ENCODE data around the gene MUC21.
"Not testable (repeated sequence)": the region's sequence is repeated elsewhere in the genome, so short reads cannot be mapped to it uniquely, and the experiment has no call there.

MUC21 gene

GRCh38 chr6:31010393-31011060, 27.0 kb downstream of the MUC21 start, which contains the start of gene MUC22:
TSS of gene MUC22 (plus strand) at chr6:31010474. CDS start at chr6:31010707, 233 bp downstream.
- DNase-seq: no peak

- DNase-seq: no peak
Observed at GRCh38 chr6:31011153-31011552, 27.6 kb downstream of the MUC21 start.

DNA sequence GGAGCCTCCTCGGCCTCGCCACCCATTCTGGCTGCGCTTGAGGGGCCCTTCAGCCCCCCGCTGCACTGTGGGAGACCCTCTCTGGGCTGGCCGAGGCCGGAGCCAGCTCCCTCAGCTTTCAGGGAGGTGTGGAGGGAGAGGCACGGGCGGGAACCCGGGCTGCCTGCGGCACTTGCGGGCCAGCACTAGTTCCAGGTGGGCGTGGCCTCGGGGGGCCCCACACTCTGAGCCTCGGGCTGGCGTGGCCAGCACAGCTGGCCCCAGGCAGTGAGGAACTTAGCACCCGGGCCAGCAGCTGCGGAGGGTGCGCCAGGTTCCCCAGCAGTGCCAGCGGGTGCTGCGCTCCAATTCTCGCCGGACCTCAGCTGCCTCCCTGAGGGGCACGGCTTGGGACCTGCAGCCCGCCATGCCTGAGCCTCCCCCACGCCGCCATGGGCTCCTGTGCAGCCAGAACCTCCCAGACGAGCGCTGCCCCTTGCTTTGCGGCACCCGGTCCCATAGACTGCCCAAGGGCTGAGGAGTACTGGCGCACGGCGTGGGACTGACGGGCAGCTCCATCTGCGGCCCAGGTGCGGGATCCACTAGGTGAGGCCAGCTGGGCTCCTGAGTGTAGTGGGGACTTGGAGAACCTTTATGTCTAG, 33.3 kb downstream of the MUC21 start:
- DNase-seq: no peak

DNA sequence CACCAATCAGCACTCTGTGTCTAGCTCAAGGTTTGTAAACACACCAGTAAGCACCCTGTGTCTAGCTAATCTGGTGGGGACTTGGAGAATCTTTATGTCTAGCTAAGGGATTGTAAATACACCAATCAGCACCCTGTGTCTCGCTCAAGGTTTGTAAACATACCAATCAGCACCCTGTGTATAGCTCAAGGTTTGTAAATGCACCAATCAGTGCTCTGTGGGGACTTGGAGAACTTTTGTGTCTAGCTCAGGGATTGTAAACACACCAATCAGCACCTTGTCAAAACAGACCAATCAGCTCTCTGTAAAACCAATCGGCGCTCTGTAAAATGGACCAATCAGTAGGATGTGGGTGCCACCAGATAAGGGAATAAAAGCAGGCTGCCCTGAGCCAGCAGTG, 33.9 kb downstream of the MUC21 start:
- not testable (repeated sequence) for DNase-seq

- no peak for DNase-seq
Observed at GRCh38 chr6:31020057-31020456, 36.5 kb downstream of the MUC21 start.

DNA sequence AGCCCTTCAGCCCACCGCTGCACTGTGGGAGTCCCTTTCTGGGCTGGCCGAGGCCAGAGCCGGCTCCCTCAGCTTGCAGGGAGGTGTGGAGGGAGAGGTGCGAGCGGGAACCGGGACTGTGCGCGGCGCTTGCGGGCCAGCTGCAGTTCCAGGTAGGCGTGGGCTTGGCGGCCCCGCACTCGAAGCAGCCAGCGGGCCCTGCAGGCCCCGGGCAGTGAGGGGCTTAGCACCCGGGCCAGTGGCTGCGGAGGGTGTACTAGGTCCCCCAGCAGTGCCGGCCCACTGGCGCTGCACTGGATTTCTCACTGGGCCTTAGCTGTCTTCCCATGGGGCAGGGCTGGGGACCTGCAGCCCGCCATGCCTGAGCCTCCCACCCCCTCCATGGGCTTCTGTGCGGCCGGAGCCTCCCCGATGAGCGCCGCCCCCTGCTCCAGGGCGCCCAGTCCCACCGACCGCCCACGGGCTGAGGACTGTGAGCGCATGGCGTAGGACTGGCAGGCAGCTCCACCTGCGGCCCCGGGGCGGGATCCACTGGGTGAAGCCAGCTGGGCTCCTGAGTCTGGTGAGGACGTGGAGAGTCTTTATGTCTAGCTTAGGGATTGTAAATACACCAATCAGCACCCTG, 37.2 kb downstream of the MUC21 start:
- not testable (repeated sequence) for DNase-seq

- DNase-seq: not testable (repeated sequence)
Observed at GRCh38 chr6:31021705-31022531, 38.4 kb downstream of the MUC21 start.

DNA sequence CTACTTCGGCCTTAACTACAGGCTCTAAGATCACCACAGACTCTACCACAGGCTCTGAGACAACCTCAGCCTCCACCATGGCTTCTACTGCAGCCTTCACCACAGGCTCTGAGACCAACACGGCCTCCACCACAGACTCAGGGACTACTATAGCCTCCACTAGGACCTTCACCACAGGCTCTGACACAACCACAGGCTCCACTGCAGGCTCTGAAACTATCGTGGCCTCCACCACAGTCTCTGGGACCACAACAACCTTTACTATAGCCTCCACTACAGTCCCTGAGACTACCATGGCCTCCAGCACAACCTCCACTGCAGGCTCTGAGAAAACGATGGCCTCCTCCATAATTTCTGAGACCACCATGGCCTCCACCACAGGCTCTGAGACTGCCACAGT, 42.1 kb downstream of the MUC21 start:
- no peak for DNase-seq

DNA sequence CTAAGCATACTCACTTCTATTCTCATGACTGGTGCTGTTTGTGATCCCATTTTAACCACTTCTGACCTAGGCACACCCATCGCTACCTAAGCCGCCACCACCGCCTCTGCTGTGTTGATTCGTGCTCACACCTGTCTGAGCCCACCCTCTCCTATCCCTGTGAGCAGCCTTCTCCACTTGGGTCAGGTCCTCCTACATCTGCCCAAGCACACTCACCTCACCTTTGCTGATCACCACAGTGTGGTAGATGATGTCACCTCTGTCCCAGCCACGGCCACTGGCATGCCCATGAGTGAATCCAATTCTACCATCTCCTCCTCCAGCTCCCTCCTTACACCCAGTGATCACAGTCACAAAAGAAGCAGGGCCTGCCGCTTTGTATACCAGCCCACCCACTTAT, 47.6 kb downstream of the MUC21 start:
- no peak for DNase-seq

- no peak for DNase-seq
Observed at GRCh38 chr6:31033075-31033474, 49.6 kb downstream of the MUC21 start.

GRCh38 chr6:31035862-31036497, 52.5 kb downstream of the MUC21 start:
- DNase-seq: no peak

DNA sequence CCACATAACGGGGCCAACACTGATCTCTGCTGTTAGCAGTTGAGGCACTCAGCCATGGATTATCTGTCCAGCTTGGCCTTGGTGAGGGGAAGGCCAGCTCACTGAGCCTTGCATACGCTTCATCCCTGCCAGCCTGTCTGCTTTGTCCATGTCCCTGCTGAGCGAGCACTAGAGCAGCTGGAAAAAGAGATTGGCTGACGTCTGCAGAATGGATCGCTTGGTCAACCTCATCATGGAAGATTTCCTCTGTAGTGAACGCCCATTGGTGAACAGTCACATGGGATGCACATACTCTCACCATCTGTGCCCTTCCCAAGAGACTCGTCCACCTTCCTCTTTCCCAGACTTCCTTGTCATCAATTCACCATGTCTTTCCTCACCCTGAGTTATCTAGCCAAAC, 53.7 kb downstream of the MUC21 start:
- no peak for DNase-seq

DNA sequence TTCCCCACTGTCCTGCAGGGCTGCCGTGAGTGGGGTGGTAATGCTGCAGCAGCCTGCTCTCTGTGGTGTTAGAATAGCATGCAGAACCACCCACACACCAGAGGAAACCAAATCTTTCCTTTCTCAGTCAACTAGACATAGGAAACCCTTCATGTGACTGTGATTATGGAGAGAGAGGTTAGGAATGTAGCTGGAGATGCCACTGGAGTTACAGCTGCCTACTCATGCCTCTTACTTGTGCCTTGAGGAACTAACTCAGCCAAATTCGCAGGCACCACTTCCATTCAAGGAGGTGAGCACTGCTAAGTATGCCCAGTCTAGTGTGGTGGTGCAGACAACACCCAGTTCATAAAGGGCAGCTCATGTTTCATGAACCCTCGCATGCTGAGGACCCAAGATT, 54.2 kb downstream of the MUC21 start:
- DNase-seq: no peak

- DNase-seq: no peak
Observed at GRCh38 chr6:31038559-31038958, 55.0 kb downstream of the MUC21 start.
